Brain pericyte (primary cell): ENCODE measurements around the gene MFAP4.
"Not testable (repeated sequence)": the region's sequence is repeated elsewhere in the genome, so short reads cannot be mapped to it uniquely, and the experiment has no call there.

Experiments used
- DNase-seq: peaks from one replicate; pipeline ENCODE4 v3.0.0-alpha.2; 2012; ENCODE audit warnings: low read depth, low spot score

Gene MFAP4

GRCh38 chr17:19370493-19370960 lies 16.5 kb downstream of the MFAP4 start:
- no peak for DNase-seq

DNA sequence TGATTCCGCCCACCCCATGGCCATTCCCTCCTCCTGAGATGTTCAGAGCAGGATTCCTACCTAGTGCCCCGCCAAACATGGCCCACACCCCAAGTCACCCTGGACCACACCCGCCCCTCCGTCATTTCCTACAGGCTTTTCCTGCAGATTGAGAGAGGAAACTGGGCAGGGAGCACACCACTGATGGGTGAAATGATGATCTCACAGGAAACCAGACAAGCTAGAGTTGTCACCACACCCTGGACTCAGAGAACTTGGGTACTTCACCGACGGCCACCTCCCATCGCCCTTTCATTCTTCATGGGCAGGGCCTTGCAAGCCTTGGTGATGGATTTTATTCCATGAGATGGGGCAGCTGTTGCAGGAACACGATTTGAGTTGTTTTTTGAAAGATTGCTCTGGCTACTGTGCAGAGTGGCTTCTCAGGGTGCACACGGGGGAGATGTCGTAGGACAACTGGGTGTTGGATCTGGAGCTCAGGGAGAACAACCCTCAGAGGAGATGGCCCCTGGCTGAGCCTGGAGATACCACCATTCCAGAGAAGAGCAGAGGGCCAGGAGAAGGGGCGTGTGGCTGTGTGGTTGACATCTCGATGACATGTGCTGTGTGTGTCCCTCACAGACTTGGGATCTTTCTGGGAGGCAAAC lies 17.0 kb downstream of the MFAP4 start:
- DNase-seq: no peak

GRCh38 chr17:19369107-19369778 lies 17.7 kb downstream of the MFAP4 start:
- no peak for DNase-seq

DNA sequence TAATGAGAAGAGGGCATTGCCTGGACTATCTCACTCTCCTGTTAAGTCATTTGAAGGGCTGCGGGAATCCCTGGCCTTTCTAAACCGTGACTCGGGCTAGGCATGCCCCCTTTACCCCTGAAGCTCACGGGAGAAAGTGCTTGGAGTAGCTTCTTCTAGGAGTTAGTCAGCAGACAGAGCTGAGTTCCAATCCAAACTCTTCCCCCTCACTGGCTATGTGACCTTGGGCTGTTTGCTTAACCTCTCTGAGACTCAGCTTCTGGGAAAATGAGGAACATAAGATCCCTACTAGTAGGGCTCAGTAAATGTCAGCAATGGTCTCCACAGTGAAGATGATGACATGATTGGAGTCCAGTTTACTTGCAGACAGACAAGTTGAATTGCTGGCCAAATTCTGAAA lies 18.8 kb downstream of the MFAP4 start:
- DNase-seq: no peak

DNA sequence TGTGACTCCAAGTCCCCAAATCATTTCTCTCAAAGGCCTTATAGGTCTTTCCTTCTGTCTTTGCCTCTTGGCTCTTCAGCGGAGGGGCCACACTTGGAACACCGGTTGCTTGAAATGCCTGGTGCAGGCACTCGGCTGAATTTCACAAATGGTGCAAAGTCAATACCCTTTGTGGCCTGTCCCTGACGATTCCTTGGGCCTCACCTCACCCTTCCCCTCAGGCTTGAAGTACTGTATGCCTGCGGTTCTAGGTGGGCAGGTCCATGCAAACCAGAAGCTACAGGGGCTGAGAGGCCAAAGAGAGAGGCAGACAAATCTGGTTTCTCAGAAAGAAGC lies 20.4 kb downstream of the MFAP4 start:
- no peak for DNase-seq

- no peak for DNase-seq
These were observed 21.0 kb downstream of the MFAP4 start for GRCh38 chr17:19365833-19366636.

- DNase-seq: no peak
These were observed 21.5 kb downstream of the MFAP4 start for GRCh38 chr17:19365499-19365817.

DNA sequence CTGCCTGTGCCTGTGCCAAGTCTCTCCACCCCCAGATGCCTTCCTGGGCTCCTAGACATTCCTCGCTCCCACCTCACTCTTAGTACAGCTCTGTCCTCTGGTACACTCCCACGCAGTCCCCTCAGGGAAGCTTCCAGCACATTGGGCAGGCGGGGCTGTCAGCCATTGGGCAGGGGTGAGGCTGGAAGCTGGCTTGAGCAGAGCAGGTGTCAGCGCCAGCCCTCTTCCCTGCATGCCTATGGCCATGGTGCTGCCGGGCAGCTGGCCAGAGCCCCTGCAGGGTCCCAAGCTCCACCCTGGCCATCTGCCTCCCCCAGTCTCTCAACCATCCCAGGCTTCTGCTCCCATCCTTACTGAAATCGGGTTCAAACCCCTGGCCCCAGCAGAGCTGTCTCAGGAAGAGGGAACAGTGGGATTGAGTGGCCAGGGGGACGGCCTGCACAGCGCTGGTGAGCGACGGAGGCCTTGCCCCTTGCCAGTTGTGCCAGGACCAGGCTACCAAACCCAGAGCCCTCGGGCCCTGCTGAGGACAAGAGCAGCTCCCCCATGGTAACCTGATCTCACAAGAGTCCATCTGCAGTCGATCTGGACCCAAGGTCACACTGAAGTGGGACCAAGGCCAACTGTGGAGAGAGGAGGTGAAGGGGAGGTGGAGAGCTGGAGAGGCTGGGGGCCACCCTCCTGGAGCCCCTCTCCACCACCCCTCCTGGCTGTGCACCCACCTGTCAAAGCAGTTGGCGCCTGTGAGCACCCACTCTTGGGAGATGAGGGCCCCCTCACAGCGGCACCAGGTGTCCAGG lies 22.1 kb downstream of the MFAP4 start:
- no peak for DNase-seq

DNA sequence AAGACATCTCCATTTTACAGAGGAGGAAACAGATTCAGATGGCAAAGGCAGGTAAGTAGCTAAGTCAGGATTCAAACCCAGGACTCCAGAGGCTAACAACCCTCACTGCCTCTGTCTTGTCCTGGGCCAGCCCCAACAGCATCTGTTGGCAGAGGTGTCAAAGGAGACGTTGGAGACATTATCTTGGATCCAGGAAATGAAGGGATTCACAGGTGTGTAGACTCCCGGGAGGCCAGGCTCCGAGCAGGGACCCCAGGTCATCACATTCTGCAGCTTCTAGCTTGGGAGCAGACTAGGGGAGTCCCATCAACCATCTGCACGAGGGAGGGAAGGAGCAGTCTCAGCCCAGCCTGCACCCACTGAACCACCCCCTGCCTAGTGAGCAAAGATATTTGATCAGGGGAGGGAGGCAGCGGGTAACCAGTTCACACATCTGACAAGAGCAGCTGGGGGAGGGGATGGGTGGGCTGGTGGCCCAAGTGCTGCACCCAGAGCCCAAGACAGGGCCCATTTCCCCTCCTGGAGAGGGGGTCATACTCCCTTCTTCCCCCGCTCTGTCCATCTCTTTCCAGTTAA lies 23.4 kb downstream of the MFAP4 start:
- no peak for DNase-seq

- no peak for DNase-seq
These were observed 23.9 kb downstream of the MFAP4 start for GRCh38 chr17:19363114-19363438.

DNA sequence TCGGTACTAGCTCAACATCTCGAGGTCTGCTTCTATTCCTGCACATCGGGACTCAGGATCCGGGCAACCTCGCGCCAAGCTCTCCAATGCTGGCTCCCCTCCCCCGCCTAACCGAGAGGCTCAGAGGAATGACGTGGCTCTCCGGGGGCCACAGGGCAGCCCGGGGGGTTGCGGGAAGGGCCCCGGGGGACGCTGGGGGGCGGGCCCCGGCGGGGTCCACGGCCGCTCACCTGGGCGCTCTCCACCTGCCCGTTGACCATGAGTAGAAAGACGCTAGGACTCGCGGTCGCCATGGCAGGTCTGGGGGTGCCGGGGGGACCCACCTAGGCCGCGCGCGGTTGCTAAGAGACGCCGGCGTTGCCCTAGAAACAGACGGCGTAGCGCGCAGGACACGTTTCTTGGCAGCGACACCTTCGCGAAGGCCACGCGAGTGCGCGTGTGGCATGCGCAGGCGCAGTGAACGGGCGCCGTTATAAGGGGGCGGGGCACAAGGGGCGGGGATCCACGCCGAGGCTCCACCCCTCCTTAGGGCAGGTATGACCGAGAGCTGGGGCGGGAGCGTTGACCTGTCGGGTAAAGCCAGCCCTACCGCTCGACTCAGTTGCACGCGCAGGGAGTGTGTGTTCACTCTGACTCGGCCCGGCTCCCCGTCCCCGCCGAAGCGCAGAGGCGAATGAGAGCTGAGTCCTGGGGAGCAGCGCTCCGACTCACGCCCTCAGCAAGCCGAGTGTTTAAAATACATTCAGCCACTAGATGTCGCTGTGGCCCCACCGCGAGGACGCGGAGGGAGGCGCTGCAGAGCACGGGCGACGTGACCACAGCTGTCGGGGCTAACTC lies 24.5 kb downstream of the MFAP4 start, which contains the start of gene B9D1:
B9D1 (minus strand) TSS at position 447 of the 837 bp plus-strand sequence; CDS start at position 293, 154 bp downstream.
- DNase-seq: peak; percentile 79

- DNase-seq: no peak
These were observed 25.1 kb downstream of the MFAP4 start for GRCh38 chr17:19361944-19362276.

- no peak for DNase-seq
These were observed 25.7 kb downstream of the MFAP4 start for GRCh38 chr17:19361326-19361725.

GRCh38 chr17:19360772-19361171 lies 26.2 kb downstream of the MFAP4 start:
- DNase-seq: no peak

DNA sequence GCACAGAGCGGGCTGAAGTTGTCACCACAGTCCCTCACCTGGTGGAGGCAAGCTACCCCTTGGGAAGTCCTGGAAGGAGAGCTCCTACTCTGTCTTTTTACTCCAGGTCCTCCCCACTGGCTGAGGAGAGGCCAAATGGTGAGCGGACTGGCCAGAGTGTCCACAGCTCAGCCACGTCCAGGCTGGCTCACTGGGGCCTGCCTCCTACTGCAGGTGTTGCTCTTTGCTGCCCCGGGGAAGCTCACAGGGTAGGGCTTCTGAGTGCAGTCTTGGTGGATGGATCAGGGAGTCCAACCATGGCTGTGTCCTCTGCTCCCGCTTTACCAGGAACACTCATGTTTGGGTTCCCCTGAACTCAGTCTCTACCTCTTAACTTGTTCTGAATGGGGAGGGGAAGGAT lies 27.1 kb downstream of the MFAP4 start:
- no peak for DNase-seq

GRCh38 chr17:19359151-19359550 lies 27.8 kb downstream of the MFAP4 start:
- no peak for DNase-seq

- no peak for DNase-seq
These were observed 29.2 kb downstream of the MFAP4 start for GRCh38 chr17:19357761-19358160.

DNA sequence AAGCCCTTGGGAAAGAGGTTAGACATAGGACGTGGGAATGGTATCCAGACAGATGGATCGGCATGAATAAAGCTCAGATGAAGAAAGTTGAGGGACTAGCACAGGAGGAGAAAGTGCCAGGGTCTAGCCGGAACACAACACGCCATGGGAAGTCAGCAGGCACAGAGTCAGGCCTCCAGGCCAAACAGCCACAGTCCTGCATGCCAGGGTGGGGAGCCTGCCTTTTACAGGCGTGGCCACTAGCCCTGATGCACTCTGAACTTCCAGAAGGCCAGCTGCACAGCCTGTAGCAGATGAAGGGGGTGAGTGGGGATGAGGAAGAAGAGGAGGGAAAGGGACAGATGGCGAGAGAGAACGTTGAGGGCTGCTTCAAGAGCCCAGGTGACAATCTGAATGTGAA lies 29.6 kb downstream of the MFAP4 start:
- DNase-seq: no peak

- no peak for DNase-seq
These were observed 32.2 kb downstream of the MFAP4 start for GRCh38 chr17:19354748-19355147.

DNA sequence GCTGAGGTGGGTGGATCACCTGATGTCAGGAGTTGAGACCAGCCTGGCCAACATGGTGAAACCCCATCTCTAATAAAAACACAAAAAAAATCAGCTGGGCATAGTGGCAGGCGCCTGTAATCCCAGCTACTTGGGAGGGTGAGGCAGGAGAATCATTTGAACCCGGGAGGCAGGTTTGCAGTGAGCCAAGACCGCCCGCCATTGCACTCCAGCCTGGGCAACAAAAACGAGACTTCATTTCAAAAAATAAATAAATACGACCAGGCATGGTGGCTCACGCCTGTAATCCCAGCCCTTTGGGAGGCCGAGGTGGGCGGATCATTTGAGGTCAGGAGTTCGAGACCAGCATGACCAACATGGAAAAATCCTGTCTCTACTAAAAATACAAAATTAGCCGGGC lies 33.6 kb downstream of the MFAP4 start:
- DNase-seq: not testable (repeated sequence)

DNA sequence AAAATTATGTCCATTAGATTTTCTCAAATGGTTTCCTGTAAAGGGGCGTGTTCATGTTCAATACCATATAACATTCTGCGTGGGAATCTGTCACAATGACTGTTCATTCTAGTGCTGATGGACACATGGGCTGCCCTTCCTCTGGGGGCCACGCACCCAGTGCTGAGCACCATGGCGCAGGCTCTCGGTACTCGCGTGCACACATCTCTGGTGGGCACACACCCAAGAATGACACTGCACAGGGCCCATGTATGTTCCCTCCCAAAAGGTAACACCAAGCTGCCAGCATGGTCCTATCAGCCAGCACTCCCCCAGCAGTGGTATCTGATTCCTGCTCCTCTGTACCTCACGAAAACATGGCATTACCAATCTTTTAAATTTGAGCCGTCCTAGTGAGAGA lies 38.2 kb downstream of the MFAP4 start:
- no peak for DNase-seq
